Measurements from ENCODE around the gene RGPD8. TPM values are rescaled to one million over a fixed set of nuclear protein-coding genes. Genes with fewer than 3 reads are reported as not detected.
A peak's percentile ranks its signal among the peaks of the same experiment; 100 is the strongest.
"Not testable (repeated sequence)": the region's sequence is repeated elsewhere in the genome, so short reads cannot be mapped to it uniquely, and the experiment has no call there.

The RGPD8 gene
- total RNA-seq, 1 experiment from 2014 or later: 8.1 TPM

DNA sequence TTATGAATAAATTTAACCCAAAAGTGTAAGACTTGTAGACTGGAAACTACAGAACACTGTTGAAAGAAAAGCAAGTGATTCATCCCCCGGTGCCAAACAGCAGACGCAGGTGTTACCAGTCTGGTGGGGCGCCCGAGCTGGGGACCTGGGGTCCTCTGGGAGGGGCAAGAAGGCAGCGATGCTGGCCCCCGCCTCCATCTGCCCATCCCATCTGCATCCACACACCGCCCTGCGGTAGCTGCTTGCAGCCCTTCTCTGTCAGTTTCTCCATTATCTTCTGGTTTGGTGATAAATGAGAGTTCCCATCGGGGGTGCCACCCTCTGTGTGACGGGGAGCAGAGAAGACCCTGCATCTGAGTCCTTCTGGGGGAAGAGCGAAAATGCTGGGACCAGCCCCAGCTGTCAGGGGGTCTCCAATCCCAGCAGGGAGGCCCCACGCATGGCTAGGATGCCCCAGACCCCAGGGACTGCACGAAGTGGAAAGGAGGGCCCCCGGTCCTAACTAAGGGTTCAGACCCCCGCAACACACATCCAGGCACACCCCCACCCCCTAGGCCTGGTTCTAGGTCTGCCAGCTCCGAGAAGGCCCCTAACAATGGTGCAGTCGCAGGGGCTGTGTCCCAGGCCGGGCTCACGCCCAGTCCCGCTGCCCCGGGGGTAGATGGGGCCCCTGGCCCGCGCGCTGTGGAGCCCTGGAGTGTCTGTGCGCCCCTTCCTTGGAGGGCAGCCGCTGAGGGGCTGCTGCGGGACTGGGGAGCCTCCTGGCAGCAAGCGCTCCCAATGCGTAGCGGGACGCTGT is 686 bp upstream of the RGPD8 start:
- H3K23ac ChIP-seq (ENCODE audit: insufficient read length, low read depth, low read length): no peak overlapping the region
- H3K23me2 ChIP-seq (ENCODE audit: insufficient read length, low read depth, low read length, poor library complexity, severe bottlenecking): no peaks in the 10 kb centered on the region
- H3K4ac ChIP-seq (ENCODE audit: low read depth, low read length): no peak overlapping the region
- H3K27me3 ChIP-seq (ENCODE audit: insufficient read depth, low read length): no peaks in the 10 kb centered on the region
- H2BK15ac ChIP-seq (ENCODE audit: low read depth, low read length): no peak overlapping the region
- peak; percentile 35 for DNase-seq
- no peak overlapping the region for H3K14ac ChIP-seq (ENCODE audit: insufficient read depth, low read length)
- no peaks in the 10 kb centered on the region for H3K9me3 ChIP-seq (ENCODE audit: control insufficient read depth, low read depth, low read length)
- no peak overlapping the region for H3K27ac Mint-ChIP-seq
- H4K91ac ChIP-seq (ENCODE audit: insufficient read length, low read depth, low read length): no peak overlapping the region
- no peak overlapping the region for H3K18ac ChIP-seq (ENCODE audit: insufficient read length, low read depth, low read length)
- H3K56ac ChIP-seq (ENCODE audit: insufficient read length, low read depth, low read length): no peak overlapping the region
- no peak overlapping the region for H4K5ac ChIP-seq (ENCODE audit: insufficient read length, low read depth, low read length)
- no peak overlapping the region for H3K27ac ChIP-seq (ENCODE audit: insufficient read length, low read depth, low read length)
- H4K8ac ChIP-seq (replicated peaks; ENCODE audit: insufficient read length, low read depth, low read length): no peak overlapping the region
- TF ChIP-seq, protein P1, sequence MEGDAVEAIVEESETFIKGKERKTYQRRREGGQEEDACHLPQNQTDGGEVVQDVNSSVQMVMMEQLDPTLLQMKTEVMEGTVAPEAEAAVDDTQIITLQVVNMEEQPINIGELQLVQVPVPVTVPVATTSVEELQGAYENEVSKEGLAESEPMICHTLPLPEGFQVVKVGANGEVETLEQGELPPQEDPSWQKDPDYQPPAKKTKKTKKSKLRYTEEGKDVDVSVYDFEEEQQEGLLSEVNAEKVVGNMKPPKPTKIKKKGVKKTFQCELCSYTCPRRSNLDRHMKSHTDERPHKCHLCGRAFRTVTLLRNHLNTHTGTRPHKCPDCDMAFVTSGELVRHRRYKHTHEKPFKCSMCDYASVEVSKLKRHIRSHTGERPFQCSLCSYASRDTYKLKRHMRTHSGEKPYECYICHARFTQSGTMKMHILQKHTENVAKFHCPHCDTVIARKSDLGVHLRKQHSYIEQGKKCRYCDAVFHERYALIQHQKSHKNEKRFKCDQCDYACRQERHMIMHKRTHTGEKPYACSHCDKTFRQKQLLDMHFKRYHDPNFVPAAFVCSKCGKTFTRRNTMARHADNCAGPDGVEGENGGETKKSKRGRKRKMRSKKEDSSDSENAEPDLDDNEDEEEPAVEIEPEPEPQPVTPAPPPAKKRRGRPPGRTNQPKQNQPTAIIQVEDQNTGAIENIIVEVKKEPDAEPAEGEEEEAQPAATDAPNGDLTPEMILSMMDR (conservative IDR thresholded peaks at IDR 0.05): no peak
- no peaks in the 10 kb centered on the region for H3K9me3 Mint-ChIP-seq
- peaks cover 2 to 3% of the 10 kb centered on the region in 2 experiments; a peak in 3 of 4 replicates for H3K4me1 Mint-ChIP-seq
- no peak overlapping the region for H2BK20ac ChIP-seq (ENCODE audit: low read depth, low read length, poor library complexity, severe bottlenecking)
- H3K79me1 ChIP-seq (ENCODE audit: insufficient read depth, low read depth, low read length, poor library complexity, severe bottlenecking): no peaks in the 10 kb centered on the region
- H3K27me3 Mint-ChIP-seq (ENCODE audit: low read depth): no peaks in the 10 kb centered on the region; the same call in 1 of the 2 replicates
- no peaks in the 10 kb centered on the region for H4K20me1 ChIP-seq (ENCODE audit: control insufficient read depth, insufficient read depth, insufficient read length)
- H2BK120ac ChIP-seq (ENCODE audit: low read depth, low read length, poor library complexity, severe bottlenecking): no peak overlapping the region
- H3K4me2 ChIP-seq (ENCODE audit: insufficient read depth, insufficient read length, low read length): no peak overlapping the region
- H3T11ph ChIP-seq (ENCODE audit: low read length): no peak overlapping the region
- no peak overlapping the region for H2AK5ac ChIP-seq (ENCODE audit: insufficient read length, low read length)
- no peaks in the 10 kb centered on the region for H3K4me1 ChIP-seq (ENCODE audit: insufficient read depth, low read length)
- no peaks in the 10 kb centered on the region for H3K79me2 ChIP-seq (ENCODE audit: insufficient read depth, low read length)
- H3K9ac ChIP-seq (ENCODE audit: extremely low read depth, insufficient read length, low read length): no peak overlapping the region
- H2BK5ac ChIP-seq (ENCODE audit: insufficient read length, low read length): no peak overlapping the region
- no peaks in the 10 kb centered on the region for H3K36me3 Mint-ChIP-seq (ENCODE audit: insufficient read depth in 1 of 3, low read depth in 3 of 3)
- no peak overlapping the region for H3K4me3 Mint-ChIP-seq
- H2AFZ ChIP-seq (ENCODE audit: low read length): no peak overlapping the region
- WGBS (ENCODE audit: extremely low coverage, insufficient read length, low lambda C conversion rate): no CpG with 5 or more reads among the region's 31 CpGs
- H2BK12ac ChIP-seq (ENCODE audit: insufficient read length, low read depth, low read length): no peak overlapping the region

- H3K9me3 Mint-ChIP-seq; H4K8ac ChIP-seq (replicated peaks; ENCODE audit: insufficient read length, low read depth, low read length); H2AFZ ChIP-seq (ENCODE audit: low read length); H3K36me3 Mint-ChIP-seq (ENCODE audit: insufficient read depth in 1 of 3, low read depth in 3 of 3); H3K9me3 ChIP-seq (ENCODE audit: control insufficient read depth, low read depth, low read length); H3K4me1 Mint-ChIP-seq; H3K14ac ChIP-seq (ENCODE audit: insufficient read depth, low read length); H3K4me2 ChIP-seq (ENCODE audit: insufficient read depth, insufficient read length, low read length); H3T11ph ChIP-seq (ENCODE audit: low read length); H2BK15ac ChIP-seq (ENCODE audit: low read depth, low read length); H3K23me2 ChIP-seq (ENCODE audit: insufficient read length, low read depth, low read length, poor library complexity, severe bottlenecking); H3K27me3 ChIP-seq (ENCODE audit: insufficient read depth, low read length); H2BK120ac ChIP-seq (ENCODE audit: low read depth, low read length, poor library complexity, severe bottlenecking); H2BK12ac ChIP-seq (ENCODE audit: insufficient read length, low read depth, low read length); DNase-seq; H4K5ac ChIP-seq (ENCODE audit: insufficient read length, low read depth, low read length); H3K4me1 ChIP-seq (ENCODE audit: insufficient read depth, low read length); H3K4ac ChIP-seq (ENCODE audit: low read depth, low read length); H3K9ac ChIP-seq (ENCODE audit: extremely low read depth, insufficient read length, low read length); H3K27ac Mint-ChIP-seq; H4K91ac ChIP-seq (ENCODE audit: insufficient read length, low read depth, low read length); H4K20me1 ChIP-seq (ENCODE audit: control insufficient read depth, insufficient read depth, insufficient read length); H3K27me3 Mint-ChIP-seq (ENCODE audit: low read depth); H3K56ac ChIP-seq (ENCODE audit: insufficient read length, low read depth, low read length); H3K23ac ChIP-seq (ENCODE audit: insufficient read length, low read depth, low read length); H2BK5ac ChIP-seq (ENCODE audit: insufficient read length, low read length); H3K79me1 ChIP-seq (ENCODE audit: insufficient read depth, low read depth, low read length, poor library complexity, severe bottlenecking); H3K79me2 ChIP-seq (ENCODE audit: insufficient read depth, low read length); H2BK20ac ChIP-seq (ENCODE audit: low read depth, low read length, poor library complexity, severe bottlenecking); H2AK5ac ChIP-seq (ENCODE audit: insufficient read length, low read length); H3K27ac ChIP-seq (ENCODE audit: insufficient read length, low read depth, low read length); H3K18ac ChIP-seq (ENCODE audit: insufficient read length, low read depth, low read length): not testable (repeated sequence)
- peak overlapping the region in 1 of 2 experiments; percentile 57; a peak in 2 of 5 replicates for H3K4me3 Mint-ChIP-seq
- WGBS (ENCODE audit: extremely low coverage, insufficient read length, low lambda C conversion rate): no CpG with 5 or more reads among the region's 98 CpGs
Measured at GRCh38 chr2:112432735-112433479, 538 bp downstream of the RGPD8 start.

All from H9 (cell line).